HEK293 (cell line): ENCODE measurements around the gene TMEM184C.
A peak's percentile ranks its signal among the peaks of the same experiment; 100 is the strongest.

Experiments
- CTCF ChIA-PET: fragments of 350-600 bp; formaldehyde crosslinking; extraction: SDS; loops from one replicate; lab custom pipeline; 2021; ENCODE audit warnings: antibody characterized with exemption; lab: Yijun Ruan, JAX
- POLR2A ChIA-PET: fragments of 300-600 bp; formaldehyde crosslinking; extraction: SDS; loops from one replicate; lab custom pipeline; 2020; ENCODE audit warnings: antibody characterized with exemption, inconsistent platforms; lab: Yijun Ruan, JAX
- H3K27ac ChIP-seq: fragments of 200-500 bp; sonication (Bioruptor generic); 2 replicates; pipeline ENCODE4 v1.5.1; 2014; ENCODE audit warnings: low read depth, low read length, control low read depth, inconsistent platforms; ENCODE audit errors: extremely low read depth
- H3K36me3 ChIP-seq, 2 experiments: fragments of 200-500 bp in 1 of 2; sonication (Bioruptor generic) in 1 of 2; 1 replicate in 1 of 2; 2 replicates in 1 of 2; pipeline ENCODE4 v1.5.1; 2014 to 2017; ENCODE audit warnings: inconsistent platforms in 2 of 2, low read length in 2 of 2; ENCODE audit not compliant: control insufficient read depth in 2 of 2, insufficient read depth in 1 of 2
- H3K4me1 ChIP-seq: fragments of 200-500 bp; sonication (Bioruptor generic); 2 replicates; pipeline ENCODE4 v1.5.1; 2014; ENCODE audit warnings: mild to moderate bottlenecking, low read length, inconsistent platforms; ENCODE audit not compliant: control insufficient read depth, insufficient read depth
- H3K4me3 ChIP-seq: 2 replicates; pipeline ENCODE4 v1.5.1; 2011; ENCODE audit warnings: low read depth, mild to moderate bottlenecking, control low read depth, low read length, moderate library complexity
- H3K9me3 ChIP-seq: fragments of 200-500 bp; sonication (Bioruptor generic); 2 replicates; pipeline ENCODE4 v1.5.1; 2014; ENCODE audit warnings: low read depth, low read length, inconsistent platforms; ENCODE audit not compliant: control insufficient read depth, insufficient read depth
- GLI4 ChIP-seq: fragments of 450-650 bp; formaldehyde crosslinking; IDR thresholded peaks from 2 replicates; pipeline ENCODE4 v1.5.1; 2016; ENCODE audit warnings: missing biosample characterization, missing genetic modification characterization
- KLF8 ChIP-seq: fragments of 450-650 bp; formaldehyde crosslinking; IDR thresholded peaks from 2 replicates; pipeline ENCODE4 v1.5.1; 2016; ENCODE audit warnings: missing biosample characterization, missing genetic modification characterization
- MEIS1 ChIP-seq: sonication (generic); formaldehyde crosslinking; IDR thresholded peaks from 2 replicates; pipeline ENCODE4 v1.8.1; 2022; ENCODE audit warnings: missing genetic modification reagents, mild to moderate bottlenecking, borderline replicate concordance
- MZF1 ChIP-seq: fragments of 450-650 bp; formaldehyde crosslinking; IDR thresholded peaks from 2 replicates; pipeline ENCODE4 v1.5.1; 2017; ENCODE audit warnings: missing biosample characterization, missing genetic modification characterization, borderline replicate concordance
- SCRT2 ChIP-seq: fragments of 450-650 bp; formaldehyde crosslinking; IDR thresholded peaks from 2 replicates; pipeline ENCODE4 v1.5.1; 2016; ENCODE audit warnings: missing biosample characterization, missing genetic modification characterization
- SP2 ChIP-seq: fragments of 450-650 bp; formaldehyde crosslinking; IDR thresholded peaks from 2 replicates; pipeline ENCODE4 v1.5.1; 2016; ENCODE audit warnings: missing biosample characterization, missing genetic modification characterization
- SP3 ChIP-seq: fragments of 450-650 bp; formaldehyde crosslinking; IDR thresholded peaks from 2 replicates; pipeline ENCODE4 v1.5.1; 2016; ENCODE audit warnings: missing biosample characterization, missing genetic modification characterization
- ZBTB20 ChIP-seq: fragments of 450-650 bp; formaldehyde crosslinking; IDR thresholded peaks from 2 replicates; pipeline ENCODE4 v1.5.1; 2016; ENCODE audit warnings: missing biosample characterization, missing genetic modification characterization
- ZFP37 ChIP-seq: fragments of 450-650 bp; formaldehyde crosslinking; IDR thresholded peaks from 2 replicates; pipeline ENCODE4 v1.5.1; 2016; ENCODE audit warnings: missing biosample characterization, missing genetic modification characterization
- ZNF174 ChIP-seq: fragments of 450-650 bp; formaldehyde crosslinking; IDR thresholded peaks from 2 replicates; pipeline ENCODE4 v1.5.0; 2017; ENCODE audit warnings: missing biosample characterization, mild to moderate bottlenecking, missing genetic modification characterization
- ZNF184 ChIP-seq: fragments of 450-650 bp; IDR thresholded peaks from 2 replicates; pipeline ENCODE4 v1.5.1; 2018; ENCODE audit warnings: missing biosample characterization, mild to moderate bottlenecking, missing genetic modification characterization
- ZNF324 ChIP-seq: fragments of 450-650 bp; formaldehyde crosslinking; IDR thresholded peaks from 2 replicates; pipeline ENCODE4 v1.5.1; 2016; ENCODE audit warnings: missing biosample characterization, missing genetic modification characterization
- ZNF426 ChIP-seq: fragments of 450-650 bp; formaldehyde crosslinking; IDR thresholded peaks from 2 replicates; pipeline ENCODE4 v1.5.1; 2017; ENCODE audit warnings: missing biosample characterization, missing genetic modification characterization, mild to moderate bottlenecking, inconsistent platforms, moderate library complexity
- ZNF473 ChIP-seq: fragments of 450-650 bp; formaldehyde crosslinking; IDR thresholded peaks from 2 replicates; pipeline ENCODE4 v1.5.1; 2017; ENCODE audit warnings: missing biosample characterization, missing genetic modification characterization
- ZNF558 ChIP-seq: fragments of 450-650 bp; formaldehyde crosslinking; IDR thresholded peaks from 2 replicates; pipeline ENCODE4 v1.5.1; 2016; ENCODE audit warnings: missing biosample characterization, missing genetic modification characterization
- ZSCAN16 ChIP-seq: fragments of 450-650 bp; formaldehyde crosslinking; IDR thresholded peaks from 2 replicates; pipeline ENCODE4 v1.5.1; 2016; ENCODE audit warnings: missing biosample characterization, missing genetic modification characterization
- ZSCAN30 ChIP-seq: fragments of 450-650 bp; IDR thresholded peaks from 2 replicates; pipeline ENCODE4 v1.5.1; 2018; ENCODE audit warnings: missing biosample characterization, mild to moderate bottlenecking, missing genetic modification characterization, moderate library complexity
- TF ChIP-seq, protein P1 (sequence below): fragments of 450-650 bp; formaldehyde crosslinking; IDR thresholded peaks from 2 replicates; pipeline ENCODE4 v1.5.1; 2016; ENCODE audit warnings: missing biosample characterization, missing genetic modification characterization
- TF ChIP-seq, protein P2 (sequence below): fragments of 450-650 bp; formaldehyde crosslinking; IDR thresholded peaks from 2 replicates; pipeline ENCODE4 v1.5.1; 2016; ENCODE audit warnings: missing biosample characterization, missing genetic modification characterization
- TF ChIP-seq, protein P3 (sequence below): fragments of 450-650 bp; formaldehyde crosslinking; IDR thresholded peaks from 2 replicates; pipeline ENCODE4 v1.5.1; 2017; ENCODE audit warnings: missing biosample characterization, missing genetic modification characterization
- TF ChIP-seq, protein P4 (sequence below): fragments of 450-650 bp; formaldehyde crosslinking; conservative IDR thresholded peaks from 2 replicates; pipeline ENCODE4 v1.5.1; 2016; ENCODE audit warnings: low read depth, missing biosample characterization, missing genetic modification characterization

The TMEM184C gene

DNA sequence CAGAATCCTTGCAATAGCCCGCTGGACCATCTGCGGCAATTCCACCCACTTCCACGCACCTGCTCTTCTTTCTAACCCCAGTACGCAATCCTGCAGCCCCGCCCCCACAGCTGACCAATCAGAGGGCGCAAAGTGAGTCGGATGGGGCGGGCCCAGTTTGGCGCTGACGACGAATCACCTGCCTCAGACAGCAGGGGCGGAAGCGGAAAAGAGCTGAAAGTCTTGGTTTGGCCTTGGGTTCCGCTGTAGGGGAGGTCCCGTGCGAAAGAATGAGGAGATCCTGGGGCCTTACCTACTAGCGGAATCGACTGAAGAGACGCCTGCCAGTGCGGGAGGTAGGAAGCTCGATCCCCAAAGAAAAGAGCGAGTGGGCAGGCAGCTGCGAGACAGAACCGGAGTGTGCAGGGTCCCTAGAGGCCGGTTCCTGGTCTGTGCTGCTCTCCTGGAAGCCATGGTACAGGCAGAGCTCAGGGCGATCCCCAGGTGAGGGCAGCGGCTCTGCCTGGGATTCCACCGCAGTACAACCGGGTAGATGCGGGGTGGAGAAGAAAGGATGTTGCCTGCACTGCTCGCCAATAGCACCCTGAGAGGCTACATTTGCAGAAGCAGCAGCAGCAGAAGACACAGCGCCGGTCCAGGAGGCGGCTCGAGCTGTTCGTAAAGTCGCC, at the start of gene TMEM184C (continued):
- TF ChIP-seq, protein P1, sequence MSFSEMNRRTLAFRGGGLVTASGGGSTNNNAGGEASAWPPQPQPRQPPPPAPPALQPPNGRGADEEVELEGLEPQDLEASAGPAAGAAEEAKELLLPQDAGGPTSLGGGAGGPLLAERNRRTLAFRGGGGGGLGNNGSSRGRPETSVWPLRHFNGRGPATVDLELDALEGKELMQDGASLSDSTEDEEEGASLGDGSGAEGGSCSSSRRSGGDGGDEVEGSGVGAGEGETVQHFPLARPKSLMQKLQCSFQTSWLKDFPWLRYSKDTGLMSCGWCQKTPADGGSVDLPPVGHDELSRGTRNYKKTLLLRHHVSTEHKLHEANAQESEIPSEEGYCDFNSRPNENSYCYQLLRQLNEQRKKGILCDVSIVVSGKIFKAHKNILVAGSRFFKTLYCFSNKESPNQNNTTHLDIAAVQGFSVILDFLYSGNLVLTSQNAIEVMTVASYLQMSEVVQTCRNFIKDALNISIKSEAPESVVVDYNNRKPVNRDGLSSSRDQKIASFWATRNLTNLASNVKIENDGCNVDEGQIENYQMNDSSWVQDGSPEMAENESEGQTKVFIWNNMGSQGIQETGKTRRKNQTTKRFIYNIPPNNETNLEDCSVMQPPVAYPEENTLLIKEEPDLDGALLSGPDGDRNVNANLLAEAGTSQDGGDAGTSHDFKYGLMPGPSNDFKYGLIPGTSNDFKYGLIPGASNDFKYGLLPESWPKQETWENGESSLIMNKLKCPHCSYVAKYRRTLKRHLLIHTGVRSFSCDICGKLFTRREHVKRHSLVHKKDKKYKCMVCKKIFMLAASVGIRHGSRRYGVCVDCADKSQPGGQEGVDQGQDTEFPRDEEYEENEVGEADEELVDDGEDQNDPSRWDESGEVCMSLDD (tag by site-specific recombination), result no peak
- TF ChIP-seq MZF1 (tag by site-specific recombination), result 0 out of 2 replicates have a peak, but pooled peaks have one; percentile 32
- TF ChIP-seq ZSCAN16, result no peak
- peak; percentile 95 for TF ChIP-seq SP2 (tag by site-specific recombination)
- TF ChIP-seq SCRT2 (tag by site-specific recombination), result no peak
- TF ChIP-seq ZNF426 (tag by site-specific recombination), result no peak
- TF ChIP-seq, all 188 proteins: peak for 21

- ChIA-PET POLR2A (no interaction called here), CTCF (interaction anchor here (0.7 to 2.0 kb wide), 3 partner anchors 11 to 269 kb away, joined by 3 to 5 read pairs (median 3); no protein-coding TSS in a partner anchor)
- no peak overlapping the region for H3K27ac ChIP-seq
- no peaks in the 10 kb centered on the region for H3K9me3 ChIP-seq
- no peaks in the 10 kb centered on the region for H3K4me1 ChIP-seq
- TF ChIP-seq, protein P2, sequence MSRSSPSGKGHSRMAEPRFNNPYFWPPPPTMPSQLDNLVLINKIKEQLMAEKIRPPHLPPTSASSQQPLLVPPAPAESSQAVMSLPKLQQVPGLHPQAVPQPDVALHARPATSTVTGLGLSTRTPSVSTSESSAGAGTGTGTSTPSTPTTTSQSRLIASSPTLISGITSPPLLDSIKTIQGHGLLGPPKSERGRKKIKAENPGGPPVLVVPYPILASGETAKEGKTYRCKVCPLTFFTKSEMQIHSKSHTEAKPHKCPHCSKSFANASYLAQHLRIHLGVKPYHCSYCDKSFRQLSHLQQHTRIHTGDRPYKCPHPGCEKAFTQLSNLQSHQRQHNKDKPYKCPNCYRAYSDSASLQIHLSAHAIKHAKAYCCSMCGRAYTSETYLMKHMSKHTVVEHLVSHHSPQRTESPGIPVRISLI (tag by site-specific recombination), result no peak
- TF ChIP-seq, protein P3, sequence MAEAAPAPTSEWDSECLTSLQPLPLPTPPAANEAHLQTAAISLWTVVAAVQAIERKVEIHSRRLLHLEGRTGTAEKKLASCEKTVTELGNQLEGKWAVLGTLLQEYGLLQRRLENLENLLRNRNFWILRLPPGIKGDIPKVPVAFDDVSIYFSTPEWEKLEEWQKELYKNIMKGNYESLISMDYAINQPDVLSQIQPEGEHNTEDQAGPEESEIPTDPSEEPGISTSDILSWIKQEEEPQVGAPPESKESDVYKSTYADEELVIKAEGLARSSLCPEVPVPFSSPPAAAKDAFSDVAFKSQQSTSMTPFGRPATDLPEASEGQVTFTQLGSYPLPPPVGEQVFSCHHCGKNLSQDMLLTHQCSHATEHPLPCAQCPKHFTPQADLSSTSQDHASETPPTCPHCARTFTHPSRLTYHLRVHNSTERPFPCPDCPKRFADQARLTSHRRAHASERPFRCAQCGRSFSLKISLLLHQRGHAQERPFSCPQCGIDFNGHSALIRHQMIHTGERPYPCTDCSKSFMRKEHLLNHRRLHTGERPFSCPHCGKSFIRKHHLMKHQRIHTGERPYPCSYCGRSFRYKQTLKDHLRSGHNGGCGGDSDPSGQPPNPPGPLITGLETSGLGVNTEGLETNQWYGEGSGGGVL (tag by site-specific recombination), result no peak
- H3K4me3 ChIP-seq, result no peak overlapping the region
- no peaks in the 10 kb centered on the region for H3K36me3 ChIP-seq
These were observed 46.6 kb upstream of the TMEM184C start for GRCh38 chr4:147570616-147571015.

DNA sequence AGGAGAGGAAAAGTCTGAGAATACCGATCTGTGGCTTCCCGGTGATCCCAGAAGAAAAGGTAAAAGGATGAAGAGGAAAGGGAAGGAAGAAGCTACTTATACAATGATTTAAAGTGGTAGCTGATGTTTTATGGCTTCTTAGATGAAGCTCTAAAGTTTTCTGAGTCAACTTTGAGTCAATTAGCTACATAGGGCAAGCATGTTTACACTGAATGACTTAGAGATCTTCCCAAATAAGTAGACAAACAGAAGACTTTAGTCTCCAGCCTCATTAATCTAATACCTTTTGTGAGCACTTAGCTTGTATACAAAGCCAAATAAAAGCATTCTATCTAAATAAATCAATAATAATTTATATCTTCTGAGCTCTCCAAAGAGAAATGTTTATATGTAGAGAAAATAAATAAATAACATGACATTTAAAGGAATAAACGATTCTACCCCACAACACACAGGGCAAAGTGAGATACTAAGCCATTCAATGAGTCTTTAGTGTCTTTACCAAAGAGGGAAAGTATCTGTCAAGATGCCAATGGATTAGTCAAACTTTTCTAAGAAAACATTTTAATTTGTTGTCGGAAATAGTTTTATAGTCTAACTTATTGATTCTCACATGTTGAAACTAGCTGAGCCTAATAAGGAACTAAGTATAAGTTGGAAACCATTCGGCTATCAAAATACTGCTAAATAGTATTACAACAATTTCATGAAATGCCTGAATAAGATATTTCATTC, 46.0 kb upstream of the TMEM184C start:
- Histone ChIP-seq H3K36me3 (no peaks in the 10 kb centered on the region), H3K9me3 (no peaks in the 10 kb centered on the region), H3K27ac (no peak overlapping the region), H3K4me1 (no peaks in the 10 kb centered on the region), H3K4me3 (no peak overlapping the region)
- ChIA-PET POLR2A (no interaction called here), CTCF (interaction anchor here (0.6 to 2.0 kb wide), 5 partner anchors 10 to 269 kb away, joined by 3 to 5 read pairs (median 3); no protein-coding TSS in a partner anchor)
- TF ChIP-seq MEIS1 (CRISPR knock-in tag) (no peak), ZNF473 (no peak), SP2 (tag by site-specific recombination) (no peak), ZBTB20 (tag by site-specific recombination) (no peak), SP3 (no peak), ZNF426 (tag by site-specific recombination) (no peak), GLI4 (tag by site-specific recombination) (no peak), ZNF184 (tag by site-specific recombination) (no peak), ZSCAN30 (tag by site-specific recombination) (no peak), ZNF558 (tag by site-specific recombination) (no peak), ZFP37 (tag by site-specific recombination) (no peak), KLF8 (tag by site-specific recombination) (no peak), ZNF174 (no peak), ZNF324 (tag by site-specific recombination) (no peak)
- TF ChIP-seq, protein P4, sequence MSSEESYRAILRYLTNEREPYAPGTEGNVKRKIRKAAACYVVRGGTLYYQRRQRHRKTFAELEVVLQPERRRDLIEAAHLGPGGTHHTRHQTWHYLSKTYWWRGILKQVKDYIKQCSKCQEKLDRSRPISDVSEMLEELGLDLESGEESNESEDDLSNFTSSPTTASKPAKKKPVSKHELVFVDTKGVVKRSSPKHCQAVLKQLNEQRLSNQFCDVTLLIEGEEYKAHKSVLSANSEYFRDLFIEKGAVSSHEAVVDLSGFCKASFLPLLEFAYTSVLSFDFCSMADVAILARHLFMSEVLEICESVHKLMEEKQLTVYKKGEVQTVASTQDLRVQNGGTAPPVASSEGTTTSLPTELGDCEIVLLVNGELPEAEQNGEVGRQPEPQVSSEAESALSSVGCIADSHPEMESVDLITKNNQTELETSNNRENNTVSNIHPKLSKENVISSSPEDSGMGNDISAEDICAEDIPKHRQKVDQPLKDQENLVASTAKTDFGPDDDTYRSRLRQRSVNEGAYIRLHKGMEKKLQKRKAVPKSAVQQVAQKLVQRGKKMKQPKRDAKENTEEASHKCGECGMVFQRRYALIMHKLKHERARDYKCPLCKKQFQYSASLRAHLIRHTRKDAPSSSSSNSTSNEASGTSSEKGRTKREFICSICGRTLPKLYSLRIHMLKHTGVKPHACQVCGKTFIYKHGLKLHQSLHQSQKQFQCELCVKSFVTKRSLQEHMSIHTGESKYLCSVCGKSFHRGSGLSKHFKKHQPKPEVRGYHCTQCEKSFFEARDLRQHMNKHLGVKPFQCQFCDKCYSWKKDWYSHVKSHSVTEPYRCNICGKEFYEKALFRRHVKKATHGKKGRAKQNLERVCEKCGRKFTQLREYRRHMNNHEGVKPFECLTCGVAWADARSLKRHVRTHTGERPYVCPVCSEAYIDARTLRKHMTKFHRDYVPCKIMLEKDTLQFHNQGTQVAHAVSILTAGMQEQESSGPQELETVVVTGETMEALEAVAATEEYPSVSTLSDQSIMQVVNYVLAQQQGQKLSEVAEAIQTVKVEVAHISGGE (tag by site-specific recombination), result no peak
